Muscle layer of duodenum (tissue), 2 donors: ENCODE data around the gene P3H2.
A peak's percentile ranks its signal among the peaks of the same experiment; 100 is the strongest.

Experiments used
- H3K27ac ChIP-seq: one replicate; pipeline ENCODE4 v1.7.0; 2013; ENCODE audit warnings: mild to moderate bottlenecking, low read length
- H3K27me3 ChIP-seq: one replicate; pipeline ENCODE4 v1.7.0; 2013; ENCODE audit warnings: low read depth, mild to moderate bottlenecking, control low read depth, low read length
- H3K36me3 ChIP-seq, 2 donors: one replicate each; pipeline ENCODE4 v1.7.0; 2013; ENCODE audit warnings: low read length in 2 of 2, control low read depth in 1 of 2, mild to moderate bottlenecking in 1 of 2; ENCODE audit not compliant: insufficient read depth in 2 of 2, control insufficient read depth in 1 of 2
- H3K4me1 ChIP-seq, 2 donors: one replicate each; pipeline ENCODE4 v1.7.0; 2013; ENCODE audit warnings: low read length in 2 of 2, mild to moderate bottlenecking in 2 of 2, control low read depth in 1 of 2, moderate library complexity in 1 of 2; ENCODE audit not compliant: insufficient read depth in 2 of 2, control insufficient read depth in 1 of 2
- H3K4me3 ChIP-seq, 2 donors: one replicate each; pipeline ENCODE4 v1.7.0; 2013; ENCODE audit warnings: low read length in 2 of 2, low read depth in 1 of 2, mild to moderate bottlenecking in 1 of 2
- H3K9me3 ChIP-seq, 2 donors: one replicate each; pipeline ENCODE4 v1.7.0; 2013; ENCODE audit warnings: low read length in 2 of 2, control low read depth in 1 of 2, mild to moderate bottlenecking in 1 of 2; ENCODE audit not compliant: control insufficient read depth in 1 of 2
- donor health status: healthy.

P3H2 gene

GRCh38 chr3:190064659-190065058 lies 56.0 kb downstream of the P3H2 start:
- H3K36me3 ChIP-seq, result no peaks in the 10 kb centered on the region
- H3K9me3 ChIP-seq, result no peaks in the 10 kb centered on the region
- peaks cover 0 to 8% of the 10 kb centered on the region in 2 donors for H3K4me1 ChIP-seq
- no peaks in the 10 kb centered on the region for H3K27me3 ChIP-seq
- H3K4me3 ChIP-seq, result no peak overlapping the region
- no peak overlapping the region for H3K27ac ChIP-seq

- Histone ChIP-seq H3K36me3 (no peaks in the 10 kb centered on the region), H3K4me3 (no peak overlapping the region), H3K4me1 (peaks cover 0 to 8% of the 10 kb centered on the region in 2 donors), H3K9me3 (no peaks in the 10 kb centered on the region), H3K27ac (no peak overlapping the region), H3K27me3 (no peaks in the 10 kb centered on the region)
These were observed 56.6 kb downstream of the P3H2 start for GRCh38 chr3:190064112-190064511.

- Histone ChIP-seq H3K9me3 (no peaks in the 10 kb centered on the region), H3K27me3 (no peaks in the 10 kb centered on the region), H3K4me1 (peaks cover 0 to 8% of the 10 kb centered on the region in 2 donors), H3K4me3 (no peak overlapping the region), H3K36me3 (no peaks in the 10 kb centered on the region), H3K27ac (no peak overlapping the region)
These were observed 57.2 kb downstream of the P3H2 start for GRCh38 chr3:190063490-190063889.

DNA sequence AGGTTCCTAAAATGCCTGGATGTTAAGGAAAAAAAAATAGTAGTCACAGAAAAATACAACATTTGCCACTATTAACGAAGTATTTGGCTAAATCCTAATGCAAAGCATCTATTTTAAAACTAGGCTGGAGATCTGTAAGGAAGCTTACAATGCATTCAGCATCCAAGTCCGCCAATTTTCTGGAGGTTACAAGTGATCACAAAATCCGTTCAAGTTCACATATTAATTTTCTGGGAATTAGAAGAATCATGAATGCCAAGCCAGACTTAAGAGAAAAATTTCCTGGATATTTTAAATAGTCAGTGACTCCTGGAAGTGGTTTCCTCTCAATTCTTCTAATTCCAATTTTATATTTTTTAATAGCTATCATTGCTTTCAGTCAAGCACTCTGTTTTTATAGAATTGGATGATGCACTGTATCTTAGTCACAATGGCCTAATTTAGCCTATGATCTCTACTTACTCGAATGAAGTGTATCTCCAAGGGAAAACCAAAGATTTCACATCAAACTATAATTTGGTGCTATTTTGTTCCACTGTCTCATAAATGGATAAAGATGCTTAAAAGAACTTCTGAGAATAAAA lies 60.4 kb downstream of the P3H2 start:
- Histone ChIP-seq H3K27me3 (no peaks in the 10 kb centered on the region), H3K4me1 (peaks cover 3 to 8% of the 10 kb centered on the region in 2 donors), H3K27ac (no peak overlapping the region), H3K4me3 (no peak overlapping the region), H3K9me3 (no peaks in the 10 kb centered on the region), H3K36me3 (no peaks in the 10 kb centered on the region)

GRCh38 chr3:190059242-190059590 lies 61.5 kb downstream of the P3H2 start:
- Histone ChIP-seq H3K36me3 (no peaks in the 10 kb centered on the region), H3K27ac (peak overlapping the region; percentile 7), H3K4me1 (peaks cover 3 to 8% of the 10 kb centered on the region in 2 donors), H3K9me3 (no peaks in the 10 kb centered on the region), H3K27me3 (no peaks in the 10 kb centered on the region), H3K4me3 (no peak overlapping the region)

DNA sequence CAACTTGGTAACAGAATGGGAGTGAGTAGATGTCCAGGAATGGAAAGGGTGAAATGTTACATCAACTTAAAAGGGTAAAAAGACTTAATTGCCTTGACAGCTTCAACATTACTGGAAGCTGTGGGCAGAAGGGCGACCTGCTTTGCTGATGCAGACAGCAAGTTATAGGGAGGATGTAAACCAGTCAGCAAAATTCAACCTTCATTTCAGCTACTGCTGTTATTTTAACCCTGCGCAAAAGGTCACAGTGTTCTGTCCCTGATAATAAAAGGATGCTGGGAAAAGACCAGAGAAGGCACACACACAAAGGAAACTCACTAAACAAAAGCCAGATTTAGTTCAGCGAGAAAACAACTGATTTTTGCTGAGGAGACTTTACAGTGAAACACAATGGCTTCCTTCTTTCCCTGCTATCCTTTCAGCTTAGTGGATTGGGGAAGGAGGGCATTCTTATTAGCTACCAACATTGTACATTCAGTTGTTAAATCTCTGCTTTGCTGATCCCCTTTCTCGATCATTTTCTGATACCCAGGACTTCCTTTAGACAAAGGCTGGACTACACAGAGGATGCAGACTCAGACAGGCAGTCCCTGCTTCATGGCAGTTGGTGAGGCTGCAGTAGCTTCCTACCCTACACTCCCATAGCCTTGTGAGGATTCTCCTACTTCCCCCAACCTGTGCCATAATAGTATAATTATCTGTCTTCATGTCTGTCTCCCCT lies 62.0 kb downstream of the P3H2 start:
- Histone ChIP-seq H3K4me1 (peaks cover 3 to 8% of the 10 kb centered on the region in 2 donors), H3K27me3 (no peaks in the 10 kb centered on the region), H3K36me3 (no peaks in the 10 kb centered on the region), H3K27ac (peak overlapping the region; percentile 7), H3K9me3 (no peaks in the 10 kb centered on the region), H3K4me3 (no peak overlapping the region)

GRCh38 chr3:190056742-190057141 lies 64.0 kb downstream of the P3H2 start:
- Histone ChIP-seq H3K27me3 (no peaks in the 10 kb centered on the region), H3K27ac (no peak overlapping the region), H3K4me3 (no peak overlapping the region), H3K9me3 (no peaks in the 10 kb centered on the region), H3K4me1 (peaks cover 0 to 3% of the 10 kb centered on the region in 2 donors), H3K36me3 (no peaks in the 10 kb centered on the region)

DNA sequence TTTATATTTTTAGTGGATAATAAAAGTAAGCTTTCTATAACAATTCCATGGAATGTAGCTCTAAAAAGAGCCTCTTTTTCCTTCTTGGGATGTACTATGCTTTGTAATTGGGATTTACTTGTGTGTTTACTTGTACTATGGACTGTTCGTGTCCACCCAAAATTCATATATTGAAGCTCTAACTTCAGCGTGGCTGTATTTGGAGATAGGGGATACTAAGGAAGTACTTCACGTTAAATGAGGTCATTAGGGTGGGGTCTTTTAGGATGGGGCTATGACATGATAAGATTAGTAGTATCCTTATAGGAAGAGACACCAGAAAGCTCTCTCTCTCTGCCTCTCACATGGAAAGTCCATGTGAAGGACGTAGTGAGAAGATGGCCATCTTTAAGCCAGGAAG lies 64.9 kb downstream of the P3H2 start:
- Histone ChIP-seq H3K9me3 (no peaks in the 10 kb centered on the region), H3K4me3 (no peak overlapping the region), H3K4me1 (peaks cover 0 to 3% of the 10 kb centered on the region in 2 donors), H3K36me3 (no peaks in the 10 kb centered on the region), H3K27ac (no peak overlapping the region), H3K27me3 (no peaks in the 10 kb centered on the region)

DNA sequence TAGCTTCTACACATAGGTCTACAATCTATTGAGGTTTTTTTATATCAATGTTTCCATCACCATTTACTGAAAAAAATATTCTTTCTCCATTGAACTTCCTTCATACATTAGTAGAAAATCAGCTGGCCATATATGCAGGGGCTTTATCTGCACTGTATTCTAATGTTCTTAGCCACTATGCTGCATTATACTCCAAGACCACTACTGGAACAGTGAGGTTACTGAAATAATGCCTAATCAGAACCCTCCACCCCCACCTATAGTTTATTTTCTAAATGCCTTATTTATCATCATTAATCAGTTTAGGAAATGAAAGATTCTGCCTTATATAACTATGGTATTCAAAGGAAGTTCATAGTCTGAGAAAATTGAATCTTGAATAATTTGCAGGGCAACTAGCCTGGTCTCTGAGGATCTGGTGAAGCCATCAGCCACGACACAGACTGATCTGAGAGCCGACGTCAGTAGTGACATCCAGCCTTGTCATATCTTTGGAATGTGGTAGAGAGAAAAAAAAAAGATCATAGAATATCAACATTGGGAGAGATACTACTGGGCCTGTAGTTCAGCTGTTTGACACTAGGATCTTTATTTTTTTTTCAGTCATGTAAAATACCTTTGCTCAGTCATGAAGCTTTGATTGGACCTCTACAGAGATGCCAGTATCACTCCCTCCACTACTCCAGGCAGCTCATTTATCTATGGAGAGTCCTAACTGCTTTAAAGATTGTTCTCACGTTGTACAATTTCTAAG lies 66.6 kb downstream of the P3H2 start:
- Histone ChIP-seq H3K9me3 (no peaks in the 10 kb centered on the region), H3K27ac (no peak overlapping the region), H3K4me3 (no peak overlapping the region), H3K36me3 (no peaks in the 10 kb centered on the region), H3K27me3 (no peaks in the 10 kb centered on the region), H3K4me1 (peaks cover 0 to 3% of the 10 kb centered on the region in 2 donors)

DNA sequence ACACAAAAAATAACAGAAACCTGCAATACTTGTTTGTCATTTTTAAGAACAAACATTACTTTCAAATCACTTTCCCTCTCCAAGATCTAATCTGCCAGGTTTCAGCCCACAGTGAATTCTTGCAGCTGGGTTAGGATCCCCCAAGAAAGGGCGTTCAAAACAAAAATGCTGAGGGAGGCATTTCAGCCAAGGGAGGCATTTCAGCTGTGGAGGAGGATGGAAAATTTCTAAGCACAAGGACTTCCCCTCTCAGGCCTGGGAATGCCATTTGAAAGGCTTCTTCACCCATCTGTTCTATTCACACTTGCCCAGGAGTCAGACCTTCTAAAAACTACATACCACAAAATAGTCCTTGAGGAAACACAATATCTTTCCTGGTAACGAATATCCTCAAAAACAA lies 69.1 kb downstream of the P3H2 start:
- Histone ChIP-seq H3K36me3 (no peaks in the 10 kb centered on the region), H3K4me1 (peaks cover 0 to 7% of the 10 kb centered on the region in 2 donors), H3K9me3 (no peaks in the 10 kb centered on the region), H3K27me3 (no peaks in the 10 kb centered on the region), H3K27ac (no peak overlapping the region), H3K4me3 (no peak overlapping the region)

GRCh38 chr3:190048932-190049441 lies 71.7 kb downstream of the P3H2 start:
- Histone ChIP-seq H3K4me3 (peak overlapping the region in 1 of 2 donors; percentile 6), H3K27ac (no peak overlapping the region), H3K9me3 (no peaks in the 10 kb centered on the region), H3K36me3 (no peaks in the 10 kb centered on the region), H3K27me3 (no peaks in the 10 kb centered on the region), H3K4me1 (peaks cover 0 to 16% of the 10 kb centered on the region in 2 donors)
